ENCODE measurements around the gene DEPDC1.
"Not testable (repeated sequence)": the region's sequence is repeated elsewhere in the genome, so short reads cannot be mapped to it uniquely, and the experiment has no call there.

Gene DEPDC1

GRCh38 chr1:68484618-68485017, 12.3 kb downstream of the DEPDC1 start:
- Histone ChIP-seq H3K4me2 (no peak overlapping the region), H3K4me1 (no peaks in the 10 kb centered on the region), H3K27ac (no peak overlapping the region), H3K9me3 (replicated peaks in 1 of 11) (no peaks in the 10 kb centered on the region), H3K4me3 (no peak overlapping the region), H3K9ac (no peak overlapping the region), H4K20me1 (no peaks in the 10 kb centered on the region; a peak in 2 of 22 replicates), H3K27me3 (no peaks in the 10 kb centered on the region), H3K36me3 (peaks cover 7 to 96% (median 77%) of the 10 kb centered on the region in 11 experiments; a peak in 20 of 22 replicates)
- TF ChIP-seq Cebpa-rat (IDR thresholded peaks at IDR 0.05), result no peak

GRCh38 chr1:68481041-68481440, 15.8 kb downstream of the DEPDC1 start:
- Histone ChIP-seq H3K36me3 (peaks cover 10 to 97% (median 84%) of the 10 kb centered on the region in 11 experiments; a peak in 21 of 22 replicates), H3K9me3 (replicated peaks in 1 of 11) (no peaks in the 10 kb centered on the region), H3K4me2 (no peak overlapping the region), H3K4me1 (no peaks in the 10 kb centered on the region), H3K27ac (no peak overlapping the region), H3K4me3 (no peak overlapping the region), H3K27me3 (no peaks in the 10 kb centered on the region), H3K9ac (no peak overlapping the region), H4K20me1 (no peaks in the 10 kb centered on the region; a peak in 2 of 22 replicates)
- no peak for TF ChIP-seq Cebpa-rat (IDR thresholded peaks at IDR 0.05)

- no peak overlapping the region for H3K4me2 ChIP-seq
- H3K36me3 ChIP-seq, result peaks cover 10 to 98% (median 84%) of the 10 kb centered on the region in 11 experiments; a peak in 21 of 22 replicates
- no peak overlapping the region for H3K4me3 ChIP-seq
- no peaks in the 10 kb centered on the region for H3K9me3 ChIP-seq (replicated peaks in 1 of 11)
- no peak overlapping the region for H3K27ac ChIP-seq
- no peaks in the 10 kb centered on the region for H3K27me3 ChIP-seq
- no peaks in the 10 kb centered on the region for H3K4me1 ChIP-seq
- H3K9ac ChIP-seq, result no peak overlapping the region
- no peak for TF ChIP-seq Cebpa-rat (IDR thresholded peaks at IDR 0.05)
- no peaks in the 10 kb centered on the region for H4K20me1 ChIP-seq
Measured at GRCh38 chr1:68479501-68479900, 17.4 kb downstream of the DEPDC1 start.

- Histone ChIP-seq H3K27me3 (no peaks in the 10 kb centered on the region), H3K9me3 (replicated peaks in 1 of 11) (no peaks in the 10 kb centered on the region), H3K36me3 (peaks cover 10 to 98% (median 84%) of the 10 kb centered on the region in 11 experiments; a peak in 21 of 22 replicates), H3K27ac (no peak overlapping the region), H4K20me1 (no peaks in the 10 kb centered on the region), H3K4me3 (no peak overlapping the region), H3K9ac (no peak overlapping the region), H3K4me1 (no peaks in the 10 kb centered on the region), H3K4me2 (no peak overlapping the region)
- no peak for TF ChIP-seq Cebpa-rat (IDR thresholded peaks at IDR 0.05)
Measured at GRCh38 chr1:68478662-68479061, 18.2 kb downstream of the DEPDC1 start.

- peaks cover 3 to 86% (median 70%) of the 10 kb centered on the region in 11 experiments; a peak in 21 of 22 replicates for H3K36me3 ChIP-seq
- not testable (repeated sequence) for H3K9me3 ChIP-seq (replicated peaks in 1 of 11); H3K4me2 ChIP-seq; H3K4me1 ChIP-seq; H3K27me3 ChIP-seq; H3K27ac ChIP-seq; H4K20me1 ChIP-seq; H3K9ac ChIP-seq; H3K4me3 ChIP-seq
Measured at GRCh38 chr1:68476626-68477025, 20.3 kb downstream of the DEPDC1 start.

GRCh38 chr1:68473060-68473459, 23.8 kb downstream of the DEPDC1 start:
- Histone ChIP-seq H3K9me3 (replicated peaks in 1 of 11) (peaks cover 0 to 8% (median 6%) of the 10 kb centered on the region in 11 experiments; a peak in 5 of 22 replicates), H3K27me3 (no peaks in the 10 kb centered on the region), H3K4me3 (no peak overlapping the region), H3K4me1 (no peaks in the 10 kb centered on the region), H4K20me1 (no peaks in the 10 kb centered on the region), H3K4me2 (no peak overlapping the region), H3K27ac (no peak overlapping the region), H3K9ac (no peak overlapping the region), H3K36me3 (peaks cover 0 to 51% (median 35%) of the 10 kb centered on the region in 11 experiments; a peak in 20 of 22 replicates)
- TF ChIP-seq Cebpa-rat (IDR thresholded peaks at IDR 0.05), result no peak

- Histone ChIP-seq H3K36me3 (peaks cover 0 to 27% (median 13%) of the 10 kb centered on the region in 11 experiments; a peak in 14 of 22 replicates), H4K20me1 (no peaks in the 10 kb centered on the region), H3K4me2 (no peak overlapping the region), H3K4me3 (no peak overlapping the region), H3K4me1 (no peaks in the 10 kb centered on the region), H3K9ac (no peak overlapping the region), H3K27ac (no peak overlapping the region), H3K9me3 (replicated peaks in 1 of 11) (peaks cover 0 to 8% (median 6%) of the 10 kb centered on the region in 11 experiments; a peak in 5 of 22 replicates), H3K27me3 (no peaks in the 10 kb centered on the region)
- TF ChIP-seq Cebpa-rat (IDR thresholded peaks at IDR 0.05), result no peak
Measured at GRCh38 chr1:68470388-68470970, 26.4 kb downstream of the DEPDC1 start.

GRCh38 chr1:68464891-68465290, 32.0 kb downstream of the DEPDC1 start:
- Histone ChIP-seq H3K36me3 (no peaks in the 10 kb centered on the region), H3K9me3 (replicated peaks in 1 of 11) (peaks cover 0 to 8% (median 6%) of the 10 kb centered on the region in 11 experiments; a peak in 4 of 22 replicates), H4K20me1 (no peaks in the 10 kb centered on the region), H3K27me3 (no peaks in the 10 kb centered on the region), H3K4me1 (no peaks in the 10 kb centered on the region), H3K9ac (no peak overlapping the region), H3K4me3 (no peak overlapping the region), H3K4me2 (no peak overlapping the region), H3K27ac (no peak overlapping the region)
- no peak for TF ChIP-seq Cebpa-rat (IDR thresholded peaks at IDR 0.05)

GRCh38 chr1:68460935-68461334, 35.9 kb downstream of the DEPDC1 start:
- Histone ChIP-seq H3K9ac (no peak overlapping the region), H3K9me3 (replicated peaks in 1 of 11) (peaks cover 0 to 8% (median 6%) of the 10 kb centered on the region in 11 experiments; a peak in 4 of 22 replicates), H3K4me1 (no peaks in the 10 kb centered on the region)

GRCh38 chr1:68459796-68460195, 37.1 kb downstream of the DEPDC1 start:
- Histone ChIP-seq H3K27me3 (no peaks in the 10 kb centered on the region), H3K36me3 (no peaks in the 10 kb centered on the region), H3K27ac (no peak overlapping the region), H4K20me1 (no peaks in the 10 kb centered on the region), H3K9me3 (replicated peaks in 1 of 11) (peaks cover 0 to 8% (median 6%) of the 10 kb centered on the region in 11 experiments; a peak in 4 of 22 replicates), H3K4me2 (no peak overlapping the region), H3K4me1 (no peaks in the 10 kb centered on the region), H3K4me3 (no peak overlapping the region), H3K9ac (no peak overlapping the region)
- TF ChIP-seq Cebpa-rat (IDR thresholded peaks at IDR 0.05), result no peak

More at GRCh38 chr1:68460935-68461334, 35.9 kb downstream of the DEPDC1 start:
- Histone ChIP-seq H4K20me1 (no peaks in the 10 kb centered on the region), H3K4me3 (no peak overlapping the region), H3K4me2 (no peak overlapping the region), H3K27ac (no peak overlapping the region), H3K36me3 (no peaks in the 10 kb centered on the region), H3K27me3 (no peaks in the 10 kb centered on the region)
- TF ChIP-seq Cebpa-rat (IDR thresholded peaks at IDR 0.05), result 0 out of 22 replicates have a peak, but pooled peaks of 2 of the 11 experiments have one; percentile 20 to 30
